Measurements from ENCODE around the gene SETD3.
"Not testable (repeated sequence)": the region's sequence is repeated elsewhere in the genome, so short reads cannot be mapped to it uniquely, and the experiment has no call there.

GRCh38 chr14:99348231-99348630 is 132.4 kb downstream of the SETD3 start:
- TF ChIP-seq CTCF (optimal IDR thresholded peaks at IDR 0.05 in 1 of 3, IDR thresholded peaks at IDR 0.05 in 1 of 3, conservative IDR thresholded peaks at IDR 0.05 in 1 of 3; ENCODE audit: extremely low read depth in 1 of 3, insufficient read depth in 2 of 3, low read length in 3 of 3); EZH2 (IDR thresholded peaks at IDR 0.05; ENCODE audit: low read length): not testable (repeated sequence)

Data from keratinocyte (primary cell).